ENCODE results near the gene CPM.

DNA sequence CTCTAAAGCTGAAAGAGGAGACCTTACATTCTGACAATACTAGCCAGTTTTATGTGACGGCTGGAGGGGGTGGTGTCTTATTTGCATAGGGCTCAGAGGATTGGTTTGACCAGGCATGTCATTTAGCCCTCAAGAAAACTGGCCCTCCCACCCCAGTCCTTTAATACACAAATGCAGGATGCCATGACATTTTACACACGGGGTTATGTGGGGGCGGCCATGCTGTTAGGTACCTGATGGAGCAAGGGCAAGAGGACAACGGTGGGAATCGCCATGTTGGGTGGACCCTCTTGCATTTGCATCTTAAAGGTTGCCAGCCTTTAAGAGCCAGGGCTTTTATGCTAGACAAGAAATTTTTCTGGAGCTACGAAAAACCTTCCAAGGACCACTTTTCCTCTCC lies 101.7 kb downstream of the CPM start:
- TF ChIP-seq, protein P1, sequence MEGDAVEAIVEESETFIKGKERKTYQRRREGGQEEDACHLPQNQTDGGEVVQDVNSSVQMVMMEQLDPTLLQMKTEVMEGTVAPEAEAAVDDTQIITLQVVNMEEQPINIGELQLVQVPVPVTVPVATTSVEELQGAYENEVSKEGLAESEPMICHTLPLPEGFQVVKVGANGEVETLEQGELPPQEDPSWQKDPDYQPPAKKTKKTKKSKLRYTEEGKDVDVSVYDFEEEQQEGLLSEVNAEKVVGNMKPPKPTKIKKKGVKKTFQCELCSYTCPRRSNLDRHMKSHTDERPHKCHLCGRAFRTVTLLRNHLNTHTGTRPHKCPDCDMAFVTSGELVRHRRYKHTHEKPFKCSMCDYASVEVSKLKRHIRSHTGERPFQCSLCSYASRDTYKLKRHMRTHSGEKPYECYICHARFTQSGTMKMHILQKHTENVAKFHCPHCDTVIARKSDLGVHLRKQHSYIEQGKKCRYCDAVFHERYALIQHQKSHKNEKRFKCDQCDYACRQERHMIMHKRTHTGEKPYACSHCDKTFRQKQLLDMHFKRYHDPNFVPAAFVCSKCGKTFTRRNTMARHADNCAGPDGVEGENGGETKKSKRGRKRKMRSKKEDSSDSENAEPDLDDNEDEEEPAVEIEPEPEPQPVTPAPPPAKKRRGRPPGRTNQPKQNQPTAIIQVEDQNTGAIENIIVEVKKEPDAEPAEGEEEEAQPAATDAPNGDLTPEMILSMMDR (IDR thresholded peaks at IDR 0.05): no peak
- no peak for TF ChIP-seq POLR2A (IDR thresholded peaks at IDR 0.05)
